Epithelial cell of esophagus (primary cell): ENCODE results near the gene ITPR2.
A peak's percentile ranks its signal among the peaks of the same experiment; 100 is the strongest.

Experiments
- DNase-seq: peaks from one replicate; pipeline ENCODE4 v3.0.0; 2010; ENCODE audit warnings: low read depth
- H3K4me3 ChIP-seq: 2 replicates; pipeline ENCODE4 v1.5.1; 2011; ENCODE audit warnings: mild to moderate bottlenecking, low read length, control low read depth
- CTCF ChIP-seq: IDR thresholded peaks from 2 replicates; pipeline ENCODE4 v1.5.1; 2011; ENCODE audit warnings: low read depth, mild to moderate bottlenecking, low read length, control low read depth, inconsistent platforms; ENCODE audit not compliant: insufficient read depth; ENCODE audit errors: missing control alignments

The ITPR2 gene

GRCh38 chr12:26507613-26508012, 325.4 kb downstream of the ITPR2 start:
- TF ChIP-seq CTCF = no peak
- no peak overlapping the region for H3K4me3 ChIP-seq
- peak; percentile 25 for DNase-seq

GRCh38 chr12:26499979-26500640, 332.9 kb downstream of the ITPR2 start:
- TF ChIP-seq CTCF = no peak
- no peak overlapping the region for H3K4me3 ChIP-seq
- peak; percentile 17 for DNase-seq

- TF ChIP-seq CTCF = no peak
- DNase-seq = peak; percentile 99
- no peak overlapping the region for H3K4me3 ChIP-seq
Measured at GRCh38 chr12:26496170-26496569, 336.8 kb downstream of the ITPR2 start.

GRCh38 chr12:26493656-26494055, 339.3 kb downstream of the ITPR2 start:
- no peak overlapping the region for H3K4me3 ChIP-seq
- TF ChIP-seq CTCF = no peak
- peak; percentile 86 for DNase-seq

GRCh38 chr12:26492406-26492805, 340.6 kb downstream of the ITPR2 start:
- TF ChIP-seq CTCF = no peak
- DNase-seq = no peak
- no peak overlapping the region for H3K4me3 ChIP-seq

- DNase-seq = no peak
- no peak for TF ChIP-seq CTCF
- H3K4me3 ChIP-seq = no peak overlapping the region
Measured at GRCh38 chr12:26489908-26490307, 343.1 kb downstream of the ITPR2 start.

- no peak for TF ChIP-seq CTCF
- no peak for DNase-seq
- H3K4me3 ChIP-seq = no peak overlapping the region
Measured at GRCh38 chr12:26488351-26488750, 344.6 kb downstream of the ITPR2 start.
